Stimulated activated CD8-positive, alpha-beta memory T cell treated with anti-CD3 and anti-CD28 coated beads, Interleukin-7, amount 100 ng/mL, for 24 hours (primary cell): ENCODE measurements around the gene CFAP251.
"Not testable (repeated sequence)": the region's sequence is repeated elsewhere in the genome, so short reads cannot be mapped to it uniquely, and the experiment has no call there.

Source experiments
- DNase-seq: peaks from one replicate; pipeline ENCODE4 v3.0.0-alpha.2; 2020; ENCODE audit warnings: low read depth

CFAP251 gene, protein sequence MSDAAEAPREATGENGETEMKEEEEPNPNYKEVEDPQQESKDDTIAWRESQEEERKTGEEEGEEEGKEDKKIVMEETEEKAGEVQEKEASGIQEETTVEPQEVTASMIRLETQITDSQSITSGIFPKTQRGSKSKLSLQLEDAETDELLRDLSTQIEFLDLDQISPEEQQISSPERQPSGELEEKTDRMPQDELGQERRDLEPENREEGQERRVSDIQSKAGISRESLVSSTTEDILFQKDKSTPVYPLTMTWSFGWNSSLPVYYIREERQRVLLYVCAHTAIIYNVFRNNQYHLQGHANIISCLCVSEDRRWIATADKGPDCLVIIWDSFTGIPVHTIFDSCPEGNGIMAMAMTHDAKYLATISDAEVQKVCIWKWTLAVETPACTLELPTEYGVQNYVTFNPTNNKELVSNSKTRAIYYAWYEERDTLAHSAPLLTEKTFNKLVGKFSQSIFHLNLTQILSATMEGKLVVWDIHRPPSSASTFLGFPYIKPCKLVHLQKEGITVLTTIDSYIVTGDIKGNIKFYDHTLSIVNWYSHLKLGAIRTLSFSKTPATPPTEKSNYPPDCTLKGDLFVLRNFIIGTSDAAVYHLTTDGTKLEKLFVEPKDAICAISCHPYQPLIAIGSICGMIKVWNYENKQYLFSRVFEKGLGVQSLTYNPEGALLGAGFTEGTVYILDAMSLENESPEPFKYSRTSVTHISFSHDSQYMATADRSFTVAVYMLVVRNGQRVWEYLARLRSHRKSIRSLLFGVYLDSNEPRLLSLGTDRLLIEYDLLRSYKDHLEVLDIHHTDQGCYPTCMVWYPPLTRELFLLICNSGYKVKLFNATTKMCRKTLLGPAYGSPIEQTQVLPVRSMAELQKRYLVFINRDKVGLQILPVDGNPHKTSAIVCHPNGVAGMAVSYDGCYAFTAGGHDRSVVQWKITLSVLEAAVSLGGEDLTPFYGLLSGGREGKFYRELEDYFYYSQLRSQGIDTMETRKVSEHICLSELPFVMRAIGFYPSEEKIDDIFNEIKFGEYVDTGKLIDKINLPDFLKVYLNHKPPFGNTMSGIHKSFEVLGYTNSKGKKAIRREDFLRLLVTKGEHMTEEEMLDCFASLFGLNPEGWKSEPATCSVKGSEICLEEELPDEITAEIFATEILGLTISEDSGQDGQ

DNA sequence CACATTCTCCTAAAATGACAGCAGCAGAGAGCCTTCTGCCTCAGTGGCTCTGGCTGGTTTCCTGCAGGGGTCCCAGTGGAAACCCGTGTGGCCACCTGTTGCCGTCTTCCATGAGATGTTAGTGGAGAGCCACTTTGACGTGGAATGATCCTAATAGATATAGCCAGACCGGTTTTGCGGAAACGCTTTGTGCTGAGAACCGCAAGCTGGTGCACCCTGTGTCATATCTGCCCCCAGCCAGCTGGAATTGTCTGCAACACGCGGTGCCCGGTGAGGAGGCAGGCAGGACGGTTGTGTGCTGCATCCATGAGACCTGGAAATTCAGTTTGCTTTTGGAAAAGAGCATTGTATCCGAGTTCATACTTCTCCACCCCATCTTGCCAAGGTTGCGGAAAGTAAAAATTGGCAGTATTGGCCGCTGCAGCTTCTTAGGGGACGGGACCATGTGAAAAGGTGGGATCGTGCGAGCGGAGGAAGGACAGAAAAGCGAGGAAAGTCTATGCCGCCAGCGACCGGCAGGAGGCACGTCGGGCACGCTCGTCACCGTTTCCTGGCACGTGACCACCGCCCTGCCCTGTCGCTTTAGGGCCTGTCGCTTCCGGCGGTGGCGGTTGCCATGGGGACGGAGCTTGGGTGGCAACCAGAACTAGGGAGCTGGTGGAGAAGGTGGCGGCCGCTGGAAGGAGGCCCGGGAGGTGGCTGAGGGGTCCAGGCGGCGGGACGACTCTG is at the start of gene CFAP251:
CFAP251 (plus strand) TSS at position 643 of the 729 bp plus-strand sequence. CDS start 2,714 bp downstream, outside the sequence.
- peak; percentile 91 for DNase-seq

DNA sequence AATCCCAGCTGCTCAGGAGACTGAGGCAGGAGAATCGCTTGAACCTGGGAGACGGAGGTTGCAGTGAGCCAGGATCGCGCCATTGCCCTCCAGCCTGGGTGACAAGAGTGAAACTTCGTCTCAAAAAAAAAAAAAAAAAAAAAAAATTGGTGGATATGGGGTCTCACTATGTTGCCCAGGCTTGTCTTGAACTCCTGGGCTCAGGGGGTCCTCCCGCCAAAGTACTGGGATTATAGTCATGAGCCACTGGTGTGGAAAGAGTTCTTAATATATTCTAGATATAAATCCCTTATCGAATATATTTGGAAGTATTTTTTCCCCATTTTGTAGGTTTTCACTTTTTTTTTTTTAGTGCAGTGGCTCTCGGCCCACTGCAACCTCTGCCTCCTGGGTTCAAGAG is 49.2 kb upstream of the CFAP251 start:
- not testable (repeated sequence) for DNase-seq

DNA sequence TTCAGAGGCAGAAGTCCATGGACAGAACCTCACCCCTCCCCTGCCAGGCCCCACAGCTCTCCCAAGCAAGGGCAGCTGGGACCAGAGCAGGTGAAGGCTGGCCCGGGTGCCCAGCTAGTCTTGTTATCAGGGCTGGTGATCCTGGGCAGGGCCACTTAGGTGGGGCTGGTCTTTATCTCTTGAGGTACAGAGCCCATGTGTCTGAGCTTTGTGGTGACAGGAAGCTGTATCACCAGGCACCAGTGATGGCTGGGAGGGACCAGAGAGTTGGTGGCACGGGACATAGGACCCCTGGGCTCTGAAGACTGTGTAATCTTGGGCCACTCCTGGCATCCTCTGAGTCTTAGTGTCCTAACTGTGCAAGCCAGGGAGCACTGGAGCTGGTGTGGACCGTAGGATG is 46.9 kb upstream of the CFAP251 start:
- no peak for DNase-seq

DNA sequence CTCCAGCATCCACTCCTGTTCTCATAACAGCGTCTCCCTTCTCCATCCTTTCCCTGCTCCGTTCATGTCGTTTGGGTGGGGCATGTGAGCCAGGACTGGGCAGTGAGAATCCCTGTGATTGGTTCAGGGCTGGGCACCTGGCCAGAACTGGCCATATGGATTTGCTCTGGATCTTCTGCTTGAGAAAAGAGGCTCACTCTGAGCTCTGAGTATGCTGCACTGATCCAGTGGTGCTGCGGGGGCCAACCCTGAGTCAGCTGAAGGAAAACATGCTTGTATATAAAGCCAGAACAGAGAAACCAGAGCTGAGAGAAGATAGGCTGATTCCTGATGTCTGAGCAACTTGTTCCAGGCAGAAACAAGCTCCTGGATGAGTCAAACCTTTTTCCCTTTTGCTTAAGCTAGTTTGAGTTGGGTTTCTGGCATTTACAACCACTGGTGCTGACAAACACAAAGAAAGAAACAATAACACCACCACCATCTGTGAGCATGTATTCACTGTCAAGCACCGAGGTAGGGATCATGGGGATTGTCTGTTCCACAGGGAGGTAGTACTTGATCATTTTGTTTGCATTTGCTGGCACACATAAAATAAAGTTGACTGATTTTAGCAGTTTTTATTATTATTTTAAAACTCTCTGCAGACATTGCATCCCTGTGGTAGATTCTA is 45.7 kb upstream of the CFAP251 start:
- no peak for DNase-seq

DNA sequence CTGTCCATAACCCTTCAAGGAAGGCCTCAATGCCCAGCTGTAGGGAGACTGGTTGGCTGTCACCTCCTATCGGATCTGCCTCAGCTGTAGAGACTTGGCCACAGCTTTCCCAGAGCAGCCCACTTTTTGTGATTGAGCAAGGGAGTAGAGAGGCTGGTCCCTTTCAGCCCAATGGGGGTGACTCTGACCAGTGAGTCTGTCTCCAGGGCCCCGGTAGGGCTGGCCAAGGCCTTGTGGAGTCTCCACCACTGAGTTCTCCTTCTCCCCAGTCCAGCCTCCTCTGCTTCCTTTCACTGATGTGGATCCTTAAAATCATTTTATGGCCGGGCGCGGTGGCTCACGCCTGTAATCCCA is 45.2 kb upstream of the CFAP251 start:
- no peak for DNase-seq

DNA sequence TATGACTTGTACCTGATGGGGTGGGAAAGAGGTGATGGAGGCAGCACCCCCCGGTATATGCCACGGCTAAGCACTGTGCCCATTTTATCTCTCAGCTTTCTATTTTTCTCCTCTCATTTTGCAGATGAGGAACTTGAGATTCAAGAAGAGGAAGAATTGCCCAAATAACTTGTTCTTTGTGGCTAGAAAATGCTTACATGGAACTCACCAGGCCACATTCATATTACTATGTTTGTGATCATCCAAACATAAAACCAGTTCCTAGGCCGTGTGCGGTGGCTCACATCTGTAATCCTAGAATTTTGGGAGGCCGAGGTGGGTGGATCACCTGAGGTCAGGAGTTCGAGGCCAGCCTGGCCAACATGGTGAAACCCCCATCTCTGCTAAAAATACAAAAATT is 44.3 kb upstream of the CFAP251 start:
- DNase-seq = no peak

DNA sequence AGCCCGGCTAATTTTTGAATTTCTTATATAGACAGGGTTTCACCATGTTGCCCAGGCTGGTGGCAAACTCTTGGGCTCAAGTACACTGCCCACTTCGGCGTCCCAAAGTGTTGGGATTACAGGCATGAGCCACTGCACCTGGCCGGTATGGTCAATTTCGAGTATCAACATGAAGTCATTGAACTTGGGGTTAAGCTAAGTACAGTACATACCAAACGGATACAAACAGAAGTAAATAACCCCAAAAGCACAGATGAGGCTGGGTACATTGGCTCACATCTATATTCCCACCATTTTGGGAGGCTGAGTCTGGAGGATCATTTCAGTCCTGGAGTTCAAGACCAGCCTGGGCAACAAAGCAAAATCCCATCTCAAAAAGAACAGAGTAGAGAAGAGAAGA is 42.8 kb upstream of the CFAP251 start:
- no peak for DNase-seq

DNA sequence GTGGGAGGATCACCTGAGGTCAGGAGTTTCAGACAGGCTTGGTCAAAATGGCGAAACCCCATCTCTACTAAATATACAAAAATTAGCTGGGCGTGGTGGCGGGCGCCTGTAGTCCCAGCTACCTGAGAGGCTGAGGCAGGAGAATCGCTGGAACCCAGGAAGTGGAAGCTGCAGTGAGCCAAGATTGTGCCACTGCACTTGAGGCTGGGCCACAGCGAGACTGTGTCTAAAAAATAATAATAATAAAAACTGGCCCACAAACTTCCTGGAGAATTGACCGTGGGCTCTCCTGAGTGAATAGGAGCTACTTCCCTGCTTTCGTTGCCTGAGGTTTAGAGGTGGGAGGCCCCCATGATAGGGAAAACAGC is 42.3 kb upstream of the CFAP251 start:
- DNase-seq = not testable (repeated sequence)

DNA sequence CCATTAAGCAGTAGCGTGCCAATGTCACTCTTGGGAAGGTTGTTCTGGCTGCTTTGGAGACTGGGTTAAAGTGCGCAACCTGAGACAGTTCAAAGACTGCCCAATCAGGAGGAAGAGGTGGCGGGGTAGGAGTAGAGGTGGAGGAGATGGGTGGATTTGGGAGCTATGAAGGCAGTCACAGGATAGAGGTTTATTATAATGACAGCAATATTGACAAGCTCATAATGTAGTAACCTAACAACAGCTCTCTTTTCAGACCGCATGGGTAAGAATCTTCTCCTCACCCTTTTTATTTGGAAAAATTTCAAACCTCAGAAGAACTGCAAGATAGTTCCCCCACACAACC is 35.1 kb upstream of the CFAP251 start:
- DNase-seq = no peak

DNA sequence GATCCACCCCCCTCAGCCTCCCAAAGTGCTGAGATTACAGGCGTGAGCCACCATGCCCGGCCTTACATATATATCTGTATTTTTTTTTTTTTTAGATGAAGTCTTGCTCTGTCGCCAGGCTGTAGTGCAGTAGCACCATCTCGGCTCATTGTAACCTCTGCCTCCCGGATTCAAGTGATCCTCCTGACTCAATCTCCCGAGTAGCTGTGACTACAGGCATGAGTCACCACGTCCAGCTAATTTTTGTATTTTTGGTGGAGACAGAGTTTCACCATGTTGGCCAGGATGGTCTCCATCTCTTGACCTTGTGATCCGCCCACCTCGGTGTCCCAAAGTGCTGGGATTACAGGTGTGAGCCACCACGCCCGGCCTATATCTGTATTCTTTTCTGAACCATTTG is 33.3 kb upstream of the CFAP251 start:
- not testable (repeated sequence) for DNase-seq

DNA sequence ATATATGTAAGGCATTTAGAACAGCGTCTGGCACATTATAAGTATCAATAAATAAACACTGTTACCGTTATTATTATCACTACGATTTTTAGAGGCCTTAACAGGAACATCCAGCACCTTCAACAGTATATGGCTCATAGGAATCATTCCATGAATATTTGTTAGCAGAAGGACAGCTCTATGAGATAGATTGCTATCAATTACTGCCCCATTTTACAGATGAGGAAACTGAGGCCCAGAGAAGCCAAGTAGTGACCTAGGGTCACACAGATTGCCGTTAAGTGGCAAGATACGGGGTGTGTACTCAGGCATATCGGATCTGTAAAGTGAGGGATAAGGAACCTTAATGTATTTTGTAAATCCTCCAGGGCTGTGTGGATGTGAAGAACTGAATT is 30.3 kb upstream of the CFAP251 start:
- DNase-seq = no peak

DNA sequence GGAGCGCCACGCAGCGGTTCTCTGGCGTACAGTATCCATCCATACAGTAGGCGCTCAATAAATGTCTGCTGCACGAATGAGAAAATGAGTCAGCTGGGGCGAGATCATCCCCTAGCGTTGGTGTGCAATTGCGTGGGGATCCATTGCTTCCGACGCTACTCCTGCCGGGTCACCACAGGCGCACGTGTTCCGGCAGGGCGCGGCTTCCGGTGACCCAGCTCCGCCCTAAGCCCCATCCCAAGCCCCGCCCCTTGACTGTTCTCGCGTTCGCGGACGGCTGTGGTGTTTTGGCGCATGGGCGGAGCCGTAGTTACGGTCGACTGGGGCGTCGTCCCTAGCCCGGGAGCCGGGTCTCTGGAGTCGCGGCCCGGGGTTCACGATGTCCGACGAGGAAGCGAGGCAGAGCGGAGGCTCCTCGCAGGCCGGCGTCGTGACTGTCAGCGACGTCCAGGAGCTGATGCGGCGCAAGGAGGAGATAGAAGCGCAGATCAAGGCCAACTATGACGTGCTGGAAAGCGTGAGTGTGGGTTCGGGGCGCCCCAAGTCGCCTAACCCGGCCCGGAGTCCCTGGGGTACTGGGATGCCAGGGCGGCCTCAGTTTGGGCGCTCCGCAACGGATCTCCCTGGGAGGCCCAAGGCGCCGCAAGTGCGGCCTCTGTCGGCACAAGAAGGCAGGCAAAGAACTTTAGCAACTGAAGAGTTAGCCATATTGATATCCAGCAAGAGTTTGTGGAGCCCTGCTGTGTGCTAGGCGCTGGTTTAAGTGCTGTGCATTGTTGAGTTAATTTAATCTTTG is 29.7 kb upstream of the CFAP251 start, which contains the start of gene PSMD9:
PSMD9 (plus strand) TSS at position 313 of the 796 bp plus-strand sequence; CDS start at position 380, 67 bp downstream.
- DNase-seq = peak; percentile 96

DNA sequence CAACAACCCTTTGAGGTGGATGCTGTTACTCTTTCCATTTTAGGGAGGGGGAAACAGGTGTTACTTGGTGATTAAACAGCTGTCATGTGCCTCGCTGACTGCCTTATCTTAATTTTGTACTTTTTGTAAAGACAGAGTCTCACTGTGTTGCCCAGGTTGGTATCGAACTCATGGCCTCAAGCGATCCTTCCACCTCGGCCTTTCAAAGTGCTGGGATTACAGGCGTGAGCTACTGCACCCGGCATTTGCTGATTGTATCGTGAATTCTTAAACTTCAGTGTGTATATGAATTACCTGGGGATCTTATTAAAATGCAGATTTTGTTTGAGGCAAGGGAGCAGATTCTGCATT is 29.1 kb upstream of the CFAP251 start:
- DNase-seq = no peak

DNA sequence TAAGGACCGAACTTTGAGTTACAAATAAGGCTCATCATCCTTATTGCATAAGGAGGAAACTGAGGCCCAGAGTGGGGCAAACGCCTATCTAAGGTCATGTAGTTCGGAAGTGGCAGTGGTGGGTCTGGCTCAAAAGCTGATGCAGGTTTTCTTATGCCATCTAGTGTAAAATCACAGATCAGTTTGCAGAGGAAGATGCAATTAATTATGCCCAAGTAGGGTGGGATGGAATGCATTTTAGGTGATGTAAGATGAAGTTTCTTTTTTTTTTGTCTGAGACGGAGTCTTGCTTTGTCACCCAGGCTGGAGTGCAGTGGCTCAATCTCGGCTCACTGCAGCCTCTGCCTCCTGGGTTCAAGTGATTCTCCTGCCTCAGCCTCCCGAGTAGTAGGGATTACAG is 28.7 kb upstream of the CFAP251 start:
- not testable (repeated sequence) for DNase-seq

DNA sequence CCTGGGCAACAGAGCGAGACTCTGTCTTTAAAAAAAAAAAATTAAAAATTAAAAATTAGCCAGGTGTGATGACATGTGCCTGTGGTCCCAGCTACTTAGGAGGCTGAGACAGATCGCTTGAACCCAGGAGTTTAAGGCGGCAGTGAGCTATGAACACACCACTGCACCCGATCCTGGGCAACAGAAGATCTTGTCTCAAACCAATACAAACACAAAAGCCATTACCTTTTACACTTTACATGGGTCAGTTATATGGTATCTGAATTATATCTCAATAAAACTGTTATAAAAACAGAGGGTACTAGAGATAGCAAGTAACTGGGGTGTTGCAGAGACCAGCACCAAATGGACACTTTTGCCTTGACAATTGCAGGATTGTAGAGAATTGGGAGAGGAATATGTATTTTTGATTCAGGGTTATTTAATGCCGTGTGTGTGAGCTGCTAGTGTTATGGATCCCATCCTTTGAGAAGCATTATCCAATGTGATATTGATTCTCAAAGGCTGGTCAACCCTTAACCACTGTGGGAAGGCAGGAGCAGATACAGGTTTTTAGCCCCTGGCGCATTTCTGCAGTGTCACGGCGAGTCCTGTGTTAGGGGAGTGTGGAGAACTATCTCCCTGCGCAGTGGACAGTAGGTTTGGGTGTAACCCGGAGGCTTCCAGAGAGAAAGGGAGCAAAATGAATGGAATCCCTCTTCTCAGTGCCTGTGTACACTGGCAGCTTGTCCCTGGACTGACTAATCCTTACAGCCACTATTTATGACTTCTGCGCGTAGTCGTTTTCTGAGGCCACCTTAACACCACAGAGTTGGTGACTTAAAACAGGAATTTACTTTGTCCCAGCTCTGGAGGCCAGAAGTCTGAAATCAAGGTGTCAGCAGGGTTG is 25.5 kb upstream of the CFAP251 start:
- no peak for DNase-seq

DNA sequence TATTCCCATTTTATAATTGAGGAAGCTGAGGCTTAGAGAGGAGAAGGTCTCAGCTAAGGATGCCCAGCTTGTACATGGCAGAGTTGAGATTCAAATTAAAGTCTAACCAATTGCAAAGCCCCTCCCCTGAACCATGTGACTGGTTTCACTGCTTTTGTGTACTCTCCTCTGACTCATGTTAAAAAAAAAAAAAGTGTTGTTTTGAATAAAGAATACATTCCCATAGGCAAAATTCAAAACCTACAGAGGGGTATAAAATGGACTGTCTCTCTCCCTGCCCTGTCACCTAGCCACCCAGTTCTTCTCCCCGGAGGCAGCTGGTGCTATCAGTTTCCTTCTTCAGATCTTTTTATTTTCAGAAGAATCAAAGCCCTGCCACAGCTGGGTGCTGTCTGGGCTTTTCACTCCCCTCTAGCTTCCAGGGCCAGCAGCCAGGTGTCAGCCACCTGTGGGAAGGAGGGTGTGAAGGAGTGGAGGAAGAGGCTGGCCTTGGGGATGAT is 24.4 kb upstream of the CFAP251 start:
- DNase-seq = no peak

DNA sequence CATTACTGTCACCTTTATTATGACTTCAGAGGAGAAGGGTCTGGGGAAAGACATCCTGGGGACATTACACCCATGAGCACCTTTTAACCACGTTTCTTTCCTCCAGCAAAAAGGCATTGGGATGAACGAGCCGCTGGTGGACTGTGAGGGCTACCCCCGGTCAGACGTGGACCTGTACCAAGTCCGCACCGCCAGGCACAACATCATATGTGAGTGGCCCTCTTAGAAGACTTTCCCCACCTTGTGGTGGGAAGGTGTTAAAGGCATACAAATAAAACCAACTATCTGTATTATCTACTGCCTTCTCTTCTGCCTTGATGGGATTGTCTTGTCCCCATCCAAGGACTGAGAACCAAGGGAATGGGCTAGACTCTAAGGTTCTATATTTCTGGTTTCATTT is 23.8 kb upstream of the CFAP251 start:
- no peak for DNase-seq

DNA sequence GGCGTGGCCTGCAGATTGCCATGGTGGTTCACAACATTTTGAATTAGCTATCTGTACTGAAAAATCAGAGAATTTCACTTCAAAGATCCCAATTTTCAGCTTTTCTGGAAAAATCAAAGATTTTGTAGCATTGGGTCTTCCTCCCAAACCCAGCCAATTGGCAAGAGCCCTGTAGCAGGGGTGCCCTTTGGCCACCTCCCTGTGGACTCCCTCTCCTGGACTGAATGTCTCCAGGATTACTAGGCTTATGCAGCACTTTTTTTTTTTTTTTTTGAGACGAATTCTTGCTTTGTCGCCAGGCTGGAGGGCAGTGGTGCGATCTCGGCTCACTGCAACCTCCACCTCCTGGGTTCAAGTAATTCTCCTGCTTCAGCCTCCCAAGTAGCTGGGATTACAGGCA is 20.1 kb upstream of the CFAP251 start:
- no peak for DNase-seq

DNA sequence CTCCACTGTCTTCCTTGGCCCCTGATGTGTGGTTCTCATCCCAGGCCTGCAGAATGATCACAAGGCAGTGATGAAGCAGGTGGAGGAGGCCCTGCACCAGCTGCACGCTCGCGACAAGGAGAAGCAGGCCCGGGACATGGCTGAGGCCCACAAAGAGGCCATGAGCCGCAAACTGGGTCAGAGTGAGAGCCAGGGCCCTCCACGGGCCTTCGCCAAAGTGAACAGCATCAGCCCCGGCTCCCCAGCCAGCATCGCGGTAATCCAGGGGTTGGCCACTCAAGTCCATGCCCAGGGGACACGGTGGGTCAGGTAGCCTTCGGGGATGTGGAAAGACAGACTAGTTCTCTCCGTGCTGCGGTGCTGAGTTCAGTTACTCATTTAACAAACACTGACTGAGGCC is 18.8 kb upstream of the CFAP251 start:
- no peak for DNase-seq

DNA sequence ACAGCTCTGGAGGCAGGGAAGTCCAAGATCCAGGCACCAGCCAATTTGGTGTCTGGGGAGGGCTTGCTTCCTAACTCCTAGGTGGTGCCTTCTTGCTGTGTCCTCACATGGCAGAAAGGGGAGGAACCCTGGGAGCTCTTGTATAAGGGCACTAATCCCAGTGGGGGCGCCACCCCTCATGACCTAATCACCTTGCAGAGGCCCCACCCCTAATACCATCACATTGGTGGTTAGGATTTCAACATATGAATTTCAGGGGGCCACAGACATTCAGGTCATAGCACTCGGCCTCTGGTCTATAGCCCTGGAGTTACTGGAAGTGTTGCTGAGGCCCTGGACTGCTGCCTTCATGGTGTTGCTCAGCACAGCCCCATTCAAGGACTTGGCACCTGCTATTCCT is 15.2 kb upstream of the CFAP251 start:
- DNase-seq = no peak
